Aorta (tissue), 5 donors: Measurements from ENCODE around the gene NFYC. TPM values are rescaled to one million over a fixed set of nuclear protein-coding genes. Genes with fewer than 3 reads are reported as not detected.
A peak's percentile ranks its signal among the peaks of the same experiment; 100 is the strongest.

Experiments
- ATAC-seq: fragments of 200-7000 bp; cut with Tn5 transposase; one replicate; pipeline ENCODE4 v1.9.1; 2022; ENCODE audit warnings: moderate library complexity; ENCODE audit not compliant: low FRiP score
- DNase-seq, 2 donors: peaks; one replicate each; pipeline ENCODE4 v3.0.0-alpha.2; 2020
- H3K27ac ChIP-seq, 2 donors: one replicate each; pipeline ENCODE4 v1.5.1; 2013; ENCODE audit warnings: low read length in 2 of 2, mild to moderate bottlenecking in 2 of 2, moderate library complexity in 2 of 2, control low read depth in 1 of 2, inconsistent platforms in 1 of 2, low read depth in 1 of 2
- H3K27me3 ChIP-seq, 2 donors: one replicate each; pipeline ENCODE4 v1.6.1; 2013; ENCODE audit warnings: control low read depth in 1 of 2, low read length in 1 of 2, mild to moderate bottlenecking in 1 of 2, moderate library complexity in 1 of 2; ENCODE audit not compliant: insufficient read depth in 2 of 2, control insufficient read depth in 1 of 2
- H3K36me3 ChIP-seq, 2 donors: one replicate each; pipeline ENCODE4 v1.6.1; 2013; ENCODE audit warnings: control low read depth in 1 of 2, low read length in 1 of 2, mild to moderate bottlenecking in 1 of 2; ENCODE audit not compliant: insufficient read depth in 2 of 2, control insufficient read depth in 1 of 2
- H3K4me1 ChIP-seq, 2 donors: one replicate each; pipeline ENCODE4 v1.6.1; 2013; ENCODE audit warnings: low read length in 2 of 2, control low read depth in 1 of 2, mild to moderate bottlenecking in 1 of 2, moderate library complexity in 1 of 2; ENCODE audit not compliant: insufficient read depth in 2 of 2, control insufficient read depth in 1 of 2
- H3K4me3 ChIP-seq, 2 donors: one replicate each; pipeline ENCODE4 v1.5.1; 2013; ENCODE audit warnings: low read length in 2 of 2, control low read depth in 1 of 2, mild to moderate bottlenecking in 1 of 2
- H3K9me3 ChIP-seq: one replicate; pipeline ENCODE4 v1.6.1; 2013; ENCODE audit warnings: mild to moderate bottlenecking, low read length; ENCODE audit not compliant: control insufficient read depth
- WGBS, 2 donors: extraction: QIAGEN DNeasy Blood & Tissue Kit; methylation state at CpG; one replicate each; pipeline ENCODE4 v1.1.7; 2013; 5-methylcytosine and 5-hydroxymethylcytosine counted together
- intact Hi-C, 2 donors: fragments of 100-400 bp; cut with DNase I; formaldehyde crosslinking; loops; one replicate each; pipeline versions ENCODE4 v1.14.2 to v1.15.0; 2022
- polyA plus RNA-seq, 2 donors: library from polyadenylated mRNA; stranded (reverse); fragments of 200-250 nt; gene quantifications; one replicate each; pipeline ENCODE4 v1.2.3, GENCODE V29; 2013
- total RNA-seq, 2 donors: library from RNA; stranded (reverse); fragmentation: NEBNext Ultra II Directional; extraction: Animal tissue kit (Norgen Biotek cat#: 25700); gene quantifications; one replicate each; pipeline ENCODE4 v1.2.1, GENCODE V29; 2021
- donor health status: healthy with polysubstance abuse.
- donor health status: Bipolar disorder and iron deficiency.
- donor health status: DM: no; HTN: no; CAD: no.
- donor health status: DM: no; HTN: no; CAD: no.
- donor health status: DM: yes; HTN: yes; CAD: no.

Gene NFYC
- total and polyA plus RNA-seq, 4 donors: 21.3 to 56.4 (median 37.6) TPM

DNA sequence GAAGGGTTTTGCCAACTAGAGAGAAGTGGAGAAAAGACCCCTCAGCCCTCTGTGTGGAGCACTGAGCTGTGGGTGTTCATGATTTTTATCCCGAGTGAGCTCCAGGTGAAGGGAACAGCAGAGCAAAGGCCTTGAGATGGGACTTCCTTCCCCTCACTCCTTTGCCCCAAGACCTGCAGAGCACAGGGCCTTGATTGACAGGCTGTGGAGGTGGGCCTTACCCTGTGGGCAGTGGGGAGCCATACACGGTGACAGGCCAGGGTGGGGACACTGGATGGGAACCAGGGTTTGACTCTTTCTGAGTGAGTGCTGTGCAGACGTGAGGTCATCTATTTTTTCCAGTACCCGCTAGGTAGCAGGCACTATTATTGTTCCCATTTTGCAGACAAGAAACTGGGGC, 102.5 kb downstream of the NFYC start:
- Histone ChIP-seq H3K27ac (no peak overlapping the region), H3K4me3 (no peak overlapping the region), H3K9me3 (no peaks in the 10 kb centered on the region), H3K4me1 (peaks cover 0 to 4% of the 10 kb centered on the region in 2 donors), H3K36me3 (no peaks in the 10 kb centered on the region), H3K27me3 (no peaks in the 10 kb centered on the region)
- no peak for DNase-seq
- 58 to 64% methylated on average over 4 of the region's 4 CpGs for WGBS, 2 donors
- intact Hi-C loops: no loop called here
- no peak for ATAC-seq

DNA sequence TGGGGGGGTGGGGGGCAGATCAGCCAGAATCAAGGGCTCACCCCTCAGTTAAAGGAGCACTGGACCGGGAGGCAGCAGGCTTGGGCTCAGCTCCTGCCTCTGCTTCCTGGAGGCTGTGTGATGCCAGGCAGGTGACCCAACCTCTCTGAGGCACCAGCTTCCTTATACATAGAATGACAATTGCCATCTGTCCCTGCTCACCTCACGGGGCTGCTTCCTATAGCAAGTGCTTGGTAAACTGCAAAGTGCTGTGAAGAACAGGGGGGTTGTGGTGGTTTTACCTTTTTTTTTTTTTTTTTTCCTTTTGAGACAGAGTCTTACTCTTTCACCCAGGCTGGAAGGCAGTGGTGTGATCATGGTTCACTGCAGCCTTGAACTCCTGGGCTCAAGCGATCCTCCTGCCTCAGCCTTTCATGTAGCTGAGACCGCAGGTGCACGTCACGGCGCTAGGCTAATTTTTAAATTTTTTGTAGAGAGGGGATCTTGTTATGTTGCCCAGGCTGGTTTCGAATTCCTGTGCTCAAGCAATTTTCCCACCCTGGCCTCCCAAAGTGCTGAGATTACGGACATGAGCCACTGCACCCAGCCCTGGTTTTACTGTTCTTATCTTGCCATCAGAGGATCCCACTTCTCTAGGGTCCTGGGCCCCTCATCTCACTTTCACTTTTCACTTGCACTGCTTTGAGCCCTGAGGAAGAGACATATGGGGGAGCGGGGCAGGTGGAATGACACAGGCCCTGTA, 103.6 kb downstream of the NFYC start:
- WGBS, 2 donors: 83 to 87% methylated on average over 10 of the region's 10 CpGs
- Histone ChIP-seq H3K36me3 (no peaks in the 10 kb centered on the region), H3K27ac (no peak overlapping the region), H3K27me3 (no peaks in the 10 kb centered on the region), H3K4me3 (no peak overlapping the region), H3K9me3 (no peaks in the 10 kb centered on the region), H3K4me1 (peaks cover 0 to 4% of the 10 kb centered on the region in 2 donors)
- ATAC-seq (no peak), DNase-seq (no peak)
- intact Hi-C loops: no loop called here

DNA sequence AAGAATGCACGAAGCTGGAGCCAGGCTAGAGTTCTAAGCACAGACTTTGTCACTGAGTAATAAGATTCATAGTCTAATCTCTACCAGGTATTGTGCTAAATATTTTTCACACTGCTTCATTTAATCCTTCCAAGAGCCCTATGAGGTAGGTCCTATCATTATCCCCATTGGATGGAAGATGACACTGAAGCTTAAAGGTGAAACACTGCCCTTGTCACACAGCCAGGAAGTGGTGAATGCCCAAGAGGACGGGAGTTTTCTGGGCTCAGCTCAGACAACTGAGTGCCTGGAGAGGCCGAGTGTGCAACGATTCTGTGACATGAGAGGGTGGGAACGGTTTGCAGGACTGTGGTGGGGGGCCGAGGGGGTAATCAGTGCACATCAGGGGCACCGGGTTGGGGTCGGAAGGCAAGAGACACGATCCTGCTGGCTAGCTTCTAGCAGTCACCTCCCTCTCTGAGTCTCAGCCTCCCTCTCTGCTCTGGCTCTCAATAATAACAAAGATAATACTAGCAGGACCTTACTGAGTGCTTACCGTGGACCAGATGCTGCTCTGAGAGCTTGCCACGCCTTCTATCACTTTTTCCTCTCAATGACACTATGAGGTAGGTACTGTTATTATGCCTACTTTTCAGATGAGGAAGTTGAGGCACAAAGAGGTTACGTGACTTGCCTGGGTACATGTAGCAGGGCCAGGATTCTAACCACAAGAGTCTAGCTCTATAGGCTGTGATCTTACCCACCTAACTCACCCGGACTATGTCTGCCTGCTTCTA, 104.5 kb downstream of the NFYC start:
- DNase-seq (no peak), ATAC-seq (no peak)
- WGBS, 2 donors: 38 to 47% methylated on average over 13 of the region's 13 CpGs
- Histone ChIP-seq H3K4me1 (peaks cover 0 to 4% of the 10 kb centered on the region in 2 donors), H3K27ac (peak overlapping the region in 1 of 2 donors; percentile 11), H3K27me3 (no peaks in the 10 kb centered on the region), H3K4me3 (no peak overlapping the region), H3K36me3 (no peaks in the 10 kb centered on the region), H3K9me3 (no peaks in the 10 kb centered on the region)
- intact Hi-C loops: no loop called here

DNA sequence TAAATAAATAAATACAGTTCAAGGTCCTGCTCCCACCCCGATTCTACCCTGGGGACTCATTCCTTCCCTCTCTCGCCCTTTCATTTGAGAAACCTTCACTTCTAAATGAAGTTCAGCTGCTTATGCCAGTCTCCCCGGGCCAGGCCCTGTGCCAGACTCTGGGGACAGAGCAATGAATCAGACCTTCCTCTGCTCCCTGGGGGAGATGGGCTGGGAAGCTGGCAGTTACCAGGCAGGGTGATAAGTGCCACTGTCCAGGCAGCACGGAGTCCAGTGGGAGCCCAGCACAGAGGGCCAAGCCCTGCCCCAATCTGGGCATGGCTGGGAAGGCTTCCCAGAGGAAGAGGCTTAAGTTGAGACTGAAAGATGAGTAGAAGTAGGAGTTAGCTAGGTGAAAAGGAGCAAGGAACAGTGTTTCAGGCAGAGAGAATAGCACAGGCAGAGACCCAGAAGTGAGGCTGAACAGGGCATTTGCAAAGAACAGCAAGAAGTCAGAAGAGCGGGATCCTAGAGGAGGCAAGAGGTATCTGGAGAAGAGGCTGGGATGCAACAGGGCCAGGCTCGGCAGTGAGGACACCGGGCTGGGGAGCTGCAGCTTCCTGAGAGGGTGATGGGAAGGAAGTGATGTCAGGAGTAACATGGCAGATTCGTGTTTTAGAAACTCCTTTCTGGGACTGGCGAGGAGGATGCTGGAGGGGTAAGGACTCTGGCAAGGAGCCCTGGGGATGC, 105.6 kb downstream of the NFYC start:
- WGBS, 2 donors: 26 to 33% methylated on average over 9 of the region's 9 CpGs
- Histone ChIP-seq H3K4me3 (no peak overlapping the region), H3K27ac (peak overlapping the region in 1 of 2 donors; percentile 42), H3K9me3 (no peaks in the 10 kb centered on the region), H3K36me3 (no peaks in the 10 kb centered on the region), H3K27me3 (no peaks in the 10 kb centered on the region), H3K4me1 (peaks cover 0 to 4% of the 10 kb centered on the region in 2 donors)
- ATAC-seq: peak; percentile 70
- intact Hi-C loops: no loop called here
- DNase-seq: peak; percentile 90 to 93

DNA sequence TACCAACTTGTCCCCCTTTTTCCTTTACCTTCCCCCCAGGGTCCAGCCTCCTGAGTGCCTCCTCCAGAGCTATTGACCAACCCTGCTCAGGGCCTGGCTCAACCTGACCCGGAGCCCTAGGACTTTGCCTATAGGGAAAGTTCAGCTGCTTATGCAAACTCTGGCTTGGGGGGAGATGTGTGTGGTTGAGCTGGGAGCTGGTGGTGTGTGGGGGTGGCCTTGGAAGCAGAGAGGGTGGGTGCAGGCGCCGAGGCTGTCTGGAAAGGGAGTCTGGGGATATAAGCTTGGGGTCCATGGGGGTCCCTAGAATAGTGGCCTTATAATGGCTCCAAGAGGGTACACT, 106.1 kb downstream of the NFYC start:
- ATAC-seq (no peak), DNase-seq (no peak)
- Histone ChIP-seq H3K9me3 (no peaks in the 10 kb centered on the region), H3K4me1 (peaks cover 0 to 4% of the 10 kb centered on the region in 2 donors), H3K27me3 (no peaks in the 10 kb centered on the region), H3K36me3 (no peaks in the 10 kb centered on the region), H3K4me3 (no peak overlapping the region), H3K27ac (peak overlapping the region in 1 of 2 donors; percentile 0)
- 94% methylated on average over 3 of the region's 3 CpGs for WGBS, 2 donors
- intact Hi-C loops: no loop called here

DNA sequence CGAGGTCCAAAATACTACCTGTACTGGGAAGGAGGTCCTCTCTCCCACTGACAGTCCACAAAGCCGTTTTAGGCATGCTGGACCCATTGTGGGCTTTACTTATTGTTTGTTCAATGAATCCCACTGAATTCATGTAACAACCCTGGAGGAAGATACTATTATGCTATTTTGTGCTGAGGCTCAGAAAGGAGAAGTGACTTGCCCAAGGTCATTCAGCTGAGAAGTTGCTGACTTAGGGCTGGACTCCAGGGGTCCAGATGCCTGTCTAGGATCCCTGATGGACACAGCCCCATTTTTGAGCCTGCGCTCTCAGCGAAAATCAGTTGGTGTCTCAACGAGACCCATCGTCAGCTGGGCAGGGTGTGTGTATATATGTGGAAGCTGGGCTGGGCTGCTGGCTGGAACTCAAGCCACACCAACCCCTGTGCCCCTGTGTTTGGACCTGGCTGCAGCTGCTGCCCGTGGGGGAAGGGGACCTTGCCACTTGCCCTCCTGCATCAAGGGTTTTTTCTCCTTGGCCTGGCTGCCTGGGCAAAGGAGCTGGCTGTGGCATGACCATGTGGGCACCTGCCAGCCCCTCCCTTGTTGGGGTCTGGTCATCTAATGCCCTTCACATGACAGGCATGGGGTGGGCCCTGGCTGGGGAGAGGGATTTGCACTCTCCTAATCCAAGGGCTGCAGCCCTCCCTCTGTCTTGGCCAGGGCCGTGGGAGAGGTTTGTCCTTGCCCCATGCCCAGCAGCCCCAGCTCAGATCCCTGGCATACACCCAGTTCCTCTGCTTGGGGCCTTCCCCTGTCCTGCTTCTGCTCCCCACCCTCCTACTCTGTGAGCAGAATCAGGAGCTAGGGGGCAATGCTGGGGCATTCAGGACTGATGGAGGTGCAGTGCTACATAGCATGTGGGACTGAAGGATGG, 107.1 kb downstream of the NFYC start:
- no peaks in the 10 kb centered on the region for H3K27me3 ChIP-seq
- H3K4me3 ChIP-seq: no peak overlapping the region
- ATAC-seq: no peak
- H3K9me3 ChIP-seq: no peaks in the 10 kb centered on the region
- 73 to 76% methylated on average over 8 of the region's 8 CpGs for WGBS, 2 donors
- intact Hi-C loops: no loop called here
- H3K36me3 ChIP-seq: no peaks in the 10 kb centered on the region
- H3K4me1 ChIP-seq: peaks cover 0 to 4% of the 10 kb centered on the region in 2 donors
- no peak for DNase-seq
- H3K27ac ChIP-seq: no peak overlapping the region

DNA sequence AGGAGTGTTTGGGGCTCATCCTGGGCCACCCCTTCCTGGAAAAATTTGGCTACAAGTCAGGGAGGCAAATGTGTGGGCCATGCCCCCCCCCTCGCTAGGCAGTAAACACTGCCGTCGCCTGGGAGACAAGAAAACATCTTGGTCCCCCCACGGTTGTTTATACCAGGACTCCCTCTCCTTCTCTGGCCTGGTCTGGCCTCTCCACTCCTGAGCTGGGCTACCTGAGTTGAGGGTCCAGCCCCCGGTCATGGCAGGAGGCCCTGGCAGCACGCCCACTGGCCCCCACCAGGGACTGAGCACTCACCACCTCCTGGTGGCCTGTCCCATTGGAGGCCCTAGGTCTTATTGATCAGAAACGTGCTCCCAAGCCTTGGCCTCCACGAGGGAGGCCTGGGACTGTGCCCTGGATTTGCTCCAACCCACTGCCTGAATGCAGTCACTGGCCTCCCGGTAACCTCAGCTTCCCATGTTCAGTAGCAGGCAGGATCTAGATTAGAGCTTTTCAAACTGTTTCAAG, 107.9 kb downstream of the NFYC start:
- no peaks in the 10 kb centered on the region for H3K36me3 ChIP-seq
- DNase-seq (peak; percentile 77 to 81), ATAC-seq (no peak)
- no peaks in the 10 kb centered on the region for H3K9me3 ChIP-seq
- no peak overlapping the region for H3K27ac ChIP-seq
- no peaks in the 10 kb centered on the region for H3K27me3 ChIP-seq
- H3K4me3 ChIP-seq: no peak overlapping the region
- 19 to 40% methylated on average over 9 of the region's 9 CpGs for WGBS, 2 donors
- intact Hi-C loops: no loop called here
- peaks cover 0 to 4% of the 10 kb centered on the region in 2 donors for H3K4me1 ChIP-seq

DNA sequence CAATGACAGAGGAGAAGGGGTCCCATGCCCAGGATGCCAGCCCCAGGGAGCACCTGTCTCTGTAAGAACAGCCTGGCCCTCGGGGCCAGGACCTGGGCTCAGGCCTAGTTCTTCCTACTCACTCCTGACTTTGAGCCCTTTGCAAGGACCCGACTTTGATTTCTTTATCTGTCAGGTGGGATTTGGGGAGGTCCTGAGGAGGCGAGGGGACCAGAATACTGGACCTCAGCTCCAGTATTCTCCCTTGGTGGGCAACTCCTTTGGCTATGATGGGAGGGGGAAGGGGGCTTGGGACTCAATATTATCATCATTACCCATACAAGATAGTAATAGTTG, 110.2 kb downstream of the NFYC start:
- intact Hi-C loops: loop anchor here in 1 of 2 donors (10.0 kb wide), 1 partner anchor 107 kb away; the partner anchor contains the start of gene NFYC

More for the DNA sequence above, 110.2 kb downstream of the NFYC start:
- no peaks in the 10 kb centered on the region for H3K9me3 ChIP-seq
- 72 to 75% methylated on average over 3 of the region's 3 CpGs for WGBS, 2 donors
- no peak overlapping the region for H3K4me3 ChIP-seq
- no peaks in the 10 kb centered on the region for H3K27me3 ChIP-seq
- DNase-seq (no peak), ATAC-seq (no peak)
- no peak overlapping the region for H3K27ac ChIP-seq
- peaks cover 2 to 4% of the 10 kb centered on the region in 2 donors for H3K4me1 ChIP-seq
- H3K36me3 ChIP-seq: no peaks in the 10 kb centered on the region
